HUES64 (cell line): ENCODE results near the gene SLITRK4. TPM values are rescaled to one million over a fixed set of nuclear protein-coding genes. Genes with fewer than 3 reads are reported as not detected.

Experiments used
- H3K27ac ChIP-seq: 2 replicates; pipeline ENCODE4 v1.7.0; 2013; ENCODE audit warnings: low read depth, low read length, inconsistent platforms
- H3K27me3 ChIP-seq: 2 replicates; pipeline ENCODE4 v1.6.1; 2013; ENCODE audit warnings: mild to moderate bottlenecking, low read length; ENCODE audit not compliant: insufficient read depth
- H3K36me3 ChIP-seq: 2 replicates; pipeline ENCODE4 v1.6.1; 2013; ENCODE audit warnings: mild to moderate bottlenecking, low read length; ENCODE audit not compliant: insufficient read depth
- H3K4me1 ChIP-seq: 2 replicates; pipeline ENCODE4 v1.6.1; 2013; ENCODE audit warnings: mild to moderate bottlenecking, low read length, moderate library complexity; ENCODE audit not compliant: insufficient read depth
- H3K4me3 ChIP-seq: 2 replicates; pipeline ENCODE4 v1.5.1; 2013; ENCODE audit warnings: mild to moderate bottlenecking, low read length, moderate library complexity
- H3K9ac ChIP-seq: 2 replicates; pipeline ENCODE4 v1.6.1; 2013; ENCODE audit warnings: mild to moderate bottlenecking, low read depth, low read length
- H3K9me3 ChIP-seq: 2 replicates; pipeline ENCODE4 v1.6.1; 2013; ENCODE audit warnings: low read depth, low read length; ENCODE audit not compliant: insufficient read depth
- WGBS: fragments of 150-250, 120-280 bp; methylation state at CpG from one replicate; pipeline ENCODE4 v1.1.7; 2013; ENCODE audit warnings: missing lambda C conversion rate; 5-methylcytosine and 5-hydroxymethylcytosine counted together
- polyA plus RNA-seq, 2 experiments: library from polyadenylated mRNA; stranded (reverse); fragments of 50-300 nt; gene quantifications; one replicate each; pipeline ENCODE4 v1.2.3, GENCODE V29; 2013

The SLITRK4 gene
- polyA plus RNA-seq (2013, experiment 1 of 2) = 1.3 TPM
- polyA plus RNA-seq (2013, experiment 2 of 2) = 2.2 TPM

- peak within 1 kb of the TSS; percentile 65 for H3K4me3 ChIP-seq
- no peaks in the 10 kb centered on the region; the same call in 1 of the 2 replicates for H3K4me1 ChIP-seq
- peaks cover 27% of the 10 kb centered on the region for H3K27me3 ChIP-seq
- WGBS = 89% methylated on average over 7 of the region's 10 CpGs
- no peak within 1 kb of the TSS; the same call in 1 of the 2 replicates for H3K27ac ChIP-seq
- no peaks in the 10 kb centered on the region for H3K9me3 ChIP-seq
- H3K9ac ChIP-seq = no peak within 1 kb of the TSS
- H3K36me3 ChIP-seq = no peaks in the 10 kb centered on the region
These were observed at the start of gene SLITRK4 for GRCh38 chrX:143635915-143636314. SLITRK4 (minus strand) TSS chrX:143636101; CDS start chrX:143631108, 4,993 bp downstream.

GRCh38 chrX:143683486-143683885 lies 47.6 kb upstream of the SLITRK4 start:
- no peak overlapping the region for H3K4me3 ChIP-seq
- peaks cover 45% of the 10 kb centered on the region for H3K9me3 ChIP-seq
- H3K27ac ChIP-seq = no peak overlapping the region
- whole genome bisulfite sequencing = 97% methylated on average over 3 of the region's 3 CpGs
- H3K4me1 ChIP-seq = no peaks in the 10 kb centered on the region
- H3K9ac ChIP-seq = no peak overlapping the region
- H3K27me3 ChIP-seq = no peaks in the 10 kb centered on the region
- no peaks in the 10 kb centered on the region for H3K36me3 ChIP-seq

DNA sequence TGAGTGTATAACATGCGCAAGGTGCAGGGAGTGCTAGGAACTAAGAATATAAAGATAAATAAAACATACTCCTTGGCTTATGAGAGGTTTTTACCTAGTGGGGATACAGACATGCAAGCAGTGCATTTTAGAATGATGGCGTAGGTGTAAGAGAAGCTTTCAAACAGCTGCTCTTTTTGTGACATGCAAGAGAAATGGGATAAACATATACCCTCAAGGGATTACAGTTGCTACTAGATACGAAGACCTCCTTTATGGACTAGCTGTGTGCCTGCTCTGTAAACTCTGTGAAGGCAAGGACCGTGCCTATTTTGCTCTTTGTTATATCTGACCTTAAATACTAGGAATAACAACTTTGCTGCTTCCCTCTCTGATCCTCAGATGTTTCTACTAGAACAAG lies 39.0 kb upstream of the SLITRK4 start:
- peaks cover 48% of the 10 kb centered on the region for H3K9me3 ChIP-seq
- H3K27me3 ChIP-seq = no peaks in the 10 kb centered on the region
- WGBS = 74% methylated on average over 3 of the region's 4 CpGs
- H3K27ac ChIP-seq = no peak overlapping the region
- H3K4me1 ChIP-seq = no peaks in the 10 kb centered on the region
- no peak overlapping the region for H3K4me3 ChIP-seq
- no peak overlapping the region for H3K9ac ChIP-seq
- H3K36me3 ChIP-seq = no peaks in the 10 kb centered on the region

DNA sequence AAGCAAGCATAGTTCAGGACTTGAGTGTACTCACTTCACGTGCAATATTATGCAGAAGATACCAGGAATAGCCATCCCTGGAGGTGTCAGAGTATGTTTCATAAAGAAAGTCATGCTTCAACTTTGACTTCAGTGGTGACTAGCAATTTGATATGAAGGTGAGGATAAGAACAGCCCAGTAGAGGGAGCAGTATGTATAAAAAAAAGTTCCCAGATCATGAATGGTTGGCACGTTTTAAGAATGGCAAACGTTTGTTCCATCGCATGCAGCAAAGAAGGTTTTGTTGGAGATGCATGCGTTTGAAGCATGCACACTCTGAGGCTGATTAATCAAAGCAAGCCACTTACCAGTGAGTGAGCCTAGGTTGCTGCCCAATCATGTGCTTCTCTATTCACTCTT lies 33.5 kb upstream of the SLITRK4 start:
- Histone ChIP-seq H3K4me3 (no peak overlapping the region), H3K9ac (no peak overlapping the region), H3K4me1 (no peaks in the 10 kb centered on the region), H3K9me3 (peaks cover 35% of the 10 kb centered on the region), H3K36me3 (no peaks in the 10 kb centered on the region), H3K27me3 (no peaks in the 10 kb centered on the region), H3K27ac (no peak overlapping the region)
- 75% methylated on average over 5 of the region's 5 CpGs for WGBS

DNA sequence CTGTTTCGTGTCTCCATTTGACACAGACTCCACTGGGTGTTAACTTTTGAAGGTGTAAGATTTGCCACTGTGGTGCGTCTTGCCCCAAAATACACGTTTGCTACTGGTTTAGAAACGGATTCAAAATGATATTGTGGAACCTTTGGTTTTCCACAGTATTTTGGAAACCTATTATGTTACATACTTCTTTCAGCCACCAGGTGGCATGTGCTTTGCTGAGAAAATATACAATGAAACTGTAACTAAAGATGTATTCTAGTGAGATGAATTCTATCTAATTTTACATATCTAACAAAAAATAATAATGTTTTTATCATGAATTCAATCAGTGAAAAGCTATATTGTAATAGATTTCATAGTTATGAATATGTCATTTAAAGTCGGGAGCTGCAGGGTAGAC lies 28.4 kb upstream of the SLITRK4 start:
- no peak overlapping the region for H3K9ac ChIP-seq
- WGBS = 61% methylated on average over 4 of the region's 5 CpGs
- no peak overlapping the region for H3K4me3 ChIP-seq
- H3K27me3 ChIP-seq = no peaks in the 10 kb centered on the region
- no peaks in the 10 kb centered on the region for H3K4me1 ChIP-seq
- no peaks in the 10 kb centered on the region for H3K36me3 ChIP-seq
- H3K9me3 ChIP-seq = 0 out of 2 replicates have a peak, but pooled peaks cover 6% of the 10 kb centered on the region
- H3K27ac ChIP-seq = no peak overlapping the region

DNA sequence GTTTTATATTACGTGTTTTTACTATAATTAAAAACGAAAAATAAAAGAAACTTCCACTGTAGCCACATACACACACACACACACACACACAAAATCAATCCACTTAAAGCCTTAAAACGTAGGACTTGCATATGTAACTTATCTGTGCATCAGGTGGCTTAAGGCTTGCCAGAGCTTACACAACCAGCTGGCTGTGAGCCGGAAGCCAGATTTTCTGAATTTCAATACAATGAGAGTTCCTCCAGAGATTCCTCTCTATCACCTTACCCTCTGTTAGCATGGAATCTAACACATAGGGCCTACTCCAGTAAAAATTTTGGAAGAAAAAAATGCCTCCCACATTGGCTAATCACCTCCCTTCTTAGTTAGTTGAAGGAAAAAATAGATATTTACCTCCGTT lies 27.9 kb upstream of the SLITRK4 start:
- 75% methylated on average over 2 of the region's 5 CpGs for WGBS
- Histone ChIP-seq H3K27ac (no peak overlapping the region), H3K4me3 (no peak overlapping the region), H3K27me3 (no peaks in the 10 kb centered on the region), H3K36me3 (no peaks in the 10 kb centered on the region), H3K4me1 (no peaks in the 10 kb centered on the region), H3K9ac (no peak overlapping the region), H3K9me3 (0 out of 2 replicates have a peak, but pooled peaks cover 4% of the 10 kb centered on the region)

GRCh38 chrX:143661286-143661685 lies 25.4 kb upstream of the SLITRK4 start:
- no peaks in the 10 kb centered on the region for H3K9me3 ChIP-seq
- no peaks in the 10 kb centered on the region for H3K4me1 ChIP-seq
- no peak overlapping the region for H3K27ac ChIP-seq
- H3K36me3 ChIP-seq = no peaks in the 10 kb centered on the region
- H3K4me3 ChIP-seq = no peak overlapping the region
- no peak overlapping the region for H3K9ac ChIP-seq
- no peaks in the 10 kb centered on the region for H3K27me3 ChIP-seq

DNA sequence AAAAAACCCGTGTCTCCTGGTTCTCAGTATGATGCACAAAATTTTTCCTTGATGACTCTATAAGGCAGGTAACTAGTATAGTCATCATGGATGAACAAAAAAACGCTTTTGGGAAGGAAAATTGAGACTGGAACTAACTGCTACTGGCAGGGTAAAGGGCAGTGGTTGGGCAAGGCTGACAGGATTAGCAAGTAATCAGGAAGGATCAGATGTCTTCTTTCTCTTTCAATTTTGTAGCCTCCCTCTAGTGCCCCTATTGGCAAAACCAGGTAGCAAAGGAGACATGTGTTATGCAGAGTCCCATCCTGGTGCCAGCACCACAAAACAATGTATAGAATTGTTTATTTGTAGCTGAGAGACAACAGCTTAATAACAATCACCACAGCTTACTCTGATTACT lies 12.8 kb upstream of the SLITRK4 start:
- no peaks in the 10 kb centered on the region for H3K4me1 ChIP-seq
- no peak overlapping the region for H3K9ac ChIP-seq
- H3K4me3 ChIP-seq = no peak overlapping the region
- no peaks in the 10 kb centered on the region for H3K36me3 ChIP-seq
- 0 out of 2 replicates have a peak, but pooled peaks cover 2% of the 10 kb centered on the region for H3K9me3 ChIP-seq
- H3K27ac ChIP-seq = no peak overlapping the region
- 38% methylated on average over 2 of the region's 2 CpGs for WGBS
- H3K27me3 ChIP-seq = no peaks in the 10 kb centered on the region

- no peak overlapping the region for H3K9ac ChIP-seq
- no peaks in the 10 kb centered on the region for H3K27me3 ChIP-seq
- H3K36me3 ChIP-seq = no peaks in the 10 kb centered on the region
- H3K9me3 ChIP-seq = no peaks in the 10 kb centered on the region
- H3K27ac ChIP-seq = no peak overlapping the region
- no peaks in the 10 kb centered on the region for H3K4me1 ChIP-seq
- H3K4me3 ChIP-seq = no peak overlapping the region
- WGBS = no CpG with 5 or more reads among the region's 3 CpGs
These were observed 6.5 kb upstream of the SLITRK4 start for GRCh38 chrX:143642426-143642825.

DNA sequence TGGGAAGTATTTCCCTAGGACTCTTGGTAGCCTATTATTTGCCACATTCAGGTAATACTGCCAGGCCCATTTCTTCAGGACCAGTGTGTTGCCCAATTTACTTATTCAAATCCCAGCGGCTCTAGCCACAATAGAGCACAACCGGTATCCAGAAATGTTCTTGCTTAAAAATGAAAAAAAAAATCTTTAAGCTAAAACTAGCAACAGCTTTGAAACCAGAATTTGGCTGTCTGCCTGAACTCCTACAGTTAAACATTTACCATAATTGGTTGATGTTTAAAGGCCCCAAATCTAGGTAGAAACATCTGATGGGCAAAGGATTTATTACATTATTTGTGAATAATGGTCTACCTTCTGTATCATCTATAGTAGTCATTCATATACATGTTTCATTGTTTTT lies 930 bp upstream of the SLITRK4 start:
- Histone ChIP-seq H3K27me3 (peaks cover 27% of the 10 kb centered on the region), H3K4me1 (no peaks in the 10 kb centered on the region; the same call in 1 of the 2 replicates), H3K9ac (no peak overlapping the region), H3K36me3 (no peaks in the 10 kb centered on the region), H3K27ac (no peak overlapping the region), H3K9me3 (no peaks in the 10 kb centered on the region), H3K4me3 (peak overlapping the region; percentile 65; the same call in 1 of the 2 replicates)
- 92% methylated on average over 2 of the region's 2 CpGs for WGBS

- Histone ChIP-seq H3K27me3 (peaks cover 27% of the 10 kb centered on the region), H3K4me1 (no peaks in the 10 kb centered on the region; the same call in 1 of the 2 replicates), H3K27ac (no peak overlapping the region), H3K9ac (no peak overlapping the region), H3K4me3 (peak overlapping the region; percentile 65), H3K9me3 (no peaks in the 10 kb centered on the region), H3K36me3 (no peaks in the 10 kb centered on the region)
- WGBS = 78% methylated on average over 58 of the region's 67 CpGs
These were observed 1.0 kb downstream of the SLITRK4 start for GRCh38 chrX:143634663-143635455.
